ENCODE measurements around the gene C7orf57. TPM values are rescaled to one million over a fixed set of nuclear protein-coding genes. Genes with fewer than 3 reads are reported as not detected.

C7orf57 gene
- polyA plus RNA-seq, 1 of the 3 experiments (the other 2 are of a cell fraction): 0.41 TPM

GRCh38 chr7:48006866-48007265 lies 28.5 kb upstream of the C7orf57 start:
- peaks cover 5% of the 10 kb centered on the region; the same call in 1 of the 2 replicates for H3K27me3 ChIP-seq (ENCODE audit: insufficient read depth)
- no peak overlapping the region for H3K9ac ChIP-seq
- no peaks in the 10 kb centered on the region for H3K79me2 ChIP-seq (ENCODE audit: insufficient read depth)
- no peaks in the 10 kb centered on the region for H4K20me1 ChIP-seq (ENCODE audit: insufficient read depth)
- no peak overlapping the region for H3K4me3 ChIP-seq (ENCODE audit: low read depth in 2 of 2, low read length in 1 of 2)
- H3K9me2 ChIP-seq: no peaks in the 10 kb centered on the region
- H3K27ac ChIP-seq (ENCODE audit: low read depth in 2 of 2, low read length in 1 of 2): no peak overlapping the region
- H3K9me3 ChIP-seq: no peaks in the 10 kb centered on the region
- CTCF ChIA-PET: interaction anchor here (1.7 to 1.8 kb wide), 2 partner anchors 14 to 103 kb away, joined by 5 to 7 read pairs; no protein-coding TSS in a partner anchor
- no peaks in the 10 kb centered on the region for H3K36me3 ChIP-seq (replicated peaks in 1 of 2; ENCODE audit: control insufficient read depth in 1 of 2, insufficient read depth in 2 of 2, low read length in 1 of 2)
- TF ChIP-seq, protein P1, sequence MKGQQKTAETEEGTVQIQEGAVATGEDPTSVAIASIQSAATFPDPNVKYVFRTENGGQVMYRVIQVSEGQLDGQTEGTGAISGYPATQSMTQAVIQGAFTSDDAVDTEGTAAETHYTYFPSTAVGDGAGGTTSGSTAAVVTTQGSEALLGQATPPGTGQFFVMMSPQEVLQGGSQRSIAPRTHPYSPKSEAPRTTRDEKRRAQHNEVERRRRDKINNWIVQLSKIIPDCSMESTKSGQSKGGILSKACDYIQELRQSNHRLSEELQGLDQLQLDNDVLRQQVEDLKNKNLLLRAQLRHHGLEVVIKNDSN (IDR thresholded peaks at IDR 0.05; ENCODE audit: borderline replicate concordance, low read depth): no peak
- TF ChIP-seq MEF2A (IDR thresholded peaks at IDR 0.05; ENCODE audit: borderline replicate concordance, low read depth) (no peak), FOXJ3 (CRISPR knock-in tag; IDR thresholded peaks at IDR 0.05) (no peak), TAF1 (IDR thresholded peaks at IDR 0.05; ENCODE audit: borderline replicate concordance, low read depth, low read length) (no peak), ELF1 (IDR thresholded peaks at IDR 0.05) (no peak), EZH2phosphoT487 (IDR thresholded peaks at IDR 0.05; ENCODE audit: borderline replicate concordance, low read depth) (no peak), REST (IDR thresholded peaks at IDR 0.05; ENCODE audit: low read depth, low read length) (no peak), SMC3 (IDR thresholded peaks at IDR 0.05; ENCODE audit: low read depth, low read length) (no peak), FOSL2 (IDR thresholded peaks at IDR 0.05; ENCODE audit: borderline replicate concordance, low read depth) (no peak), USF2 (IDR thresholded peaks at IDR 0.05; ENCODE audit: borderline replicate concordance, low read depth, low read length) (no peak), NFIC (IDR thresholded peaks at IDR 0.05; ENCODE audit: borderline replicate concordance) (no peak), FOXM1 (IDR thresholded peaks at IDR 0.05; ENCODE audit: low read depth) (no peak), PBX3 (IDR thresholded peaks at IDR 0.05) (no peak), IRF3 (IDR thresholded peaks at IDR 0.05; ENCODE audit: low read depth, low read length) (no peak), RXRA (IDR thresholded peaks at IDR 0.05; ENCODE audit: borderline replicate concordance, low read depth) (no peak), CHD2 (IDR thresholded peaks at IDR 0.05; ENCODE audit: low read length, partially characterized antibody) (no peak), RFX5 (IDR thresholded peaks at IDR 0.05; ENCODE audit: low read length) (no peak), JUND (IDR thresholded peaks at IDR 0.05) (no peak)
- TF ChIP-seq, protein P2, sequence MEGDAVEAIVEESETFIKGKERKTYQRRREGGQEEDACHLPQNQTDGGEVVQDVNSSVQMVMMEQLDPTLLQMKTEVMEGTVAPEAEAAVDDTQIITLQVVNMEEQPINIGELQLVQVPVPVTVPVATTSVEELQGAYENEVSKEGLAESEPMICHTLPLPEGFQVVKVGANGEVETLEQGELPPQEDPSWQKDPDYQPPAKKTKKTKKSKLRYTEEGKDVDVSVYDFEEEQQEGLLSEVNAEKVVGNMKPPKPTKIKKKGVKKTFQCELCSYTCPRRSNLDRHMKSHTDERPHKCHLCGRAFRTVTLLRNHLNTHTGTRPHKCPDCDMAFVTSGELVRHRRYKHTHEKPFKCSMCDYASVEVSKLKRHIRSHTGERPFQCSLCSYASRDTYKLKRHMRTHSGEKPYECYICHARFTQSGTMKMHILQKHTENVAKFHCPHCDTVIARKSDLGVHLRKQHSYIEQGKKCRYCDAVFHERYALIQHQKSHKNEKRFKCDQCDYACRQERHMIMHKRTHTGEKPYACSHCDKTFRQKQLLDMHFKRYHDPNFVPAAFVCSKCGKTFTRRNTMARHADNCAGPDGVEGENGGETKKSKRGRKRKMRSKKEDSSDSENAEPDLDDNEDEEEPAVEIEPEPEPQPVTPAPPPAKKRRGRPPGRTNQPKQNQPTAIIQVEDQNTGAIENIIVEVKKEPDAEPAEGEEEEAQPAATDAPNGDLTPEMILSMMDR (IDR thresholded peaks at IDR 0.05): no peak
- TF ChIP-seq, protein P3, sequence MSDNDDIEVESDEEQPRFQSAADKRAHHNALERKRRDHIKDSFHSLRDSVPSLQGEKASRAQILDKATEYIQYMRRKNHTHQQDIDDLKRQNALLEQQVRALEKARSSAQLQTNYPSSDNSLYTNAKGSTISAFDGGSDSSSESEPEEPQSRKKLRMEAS (IDR thresholded peaks at IDR 0.05; ENCODE audit: low read depth): no peak
- no peak overlapping the region for H2AFZ ChIP-seq (ENCODE audit: low read depth)
- no peak for DNase-seq
- WGBS (ENCODE audit: low lambda C conversion rate): 67% methylated on average over 6 of the region's 6 CpGs
- no peak overlapping the region for H3K4me2 ChIP-seq
- POLR2A ChIA-PET: no interaction called here
- no peaks in the 10 kb centered on the region for H3K4me1 ChIP-seq (ENCODE audit: control insufficient read depth in 1 of 2, insufficient read depth in 2 of 2, low read depth in 1 of 2, low read length in 1 of 2)
- H3F3A ChIP-seq (replicated peaks; ENCODE audit: insufficient read depth): no peaks in the 10 kb centered on the region
